GM21515 (cell line): ENCODE measurements around the gene SND1.

Source experiments
- ATAC-seq: cut with Tn5 transposase; IDR thresholded peaks from one replicate; pipeline ENCODE4 v1.9.1; 2021; ENCODE audit not compliant: unreplicated experiment

Gene SND1

GRCh38 chr7:127885843-127886242, 233.8 kb downstream of the SND1 start:
- ATAC-seq: no peak

GRCh38 chr7:127886248-127886647, 234.3 kb downstream of the SND1 start:
- ATAC-seq: no peak

GRCh38 chr7:127887096-127887495, 235.1 kb downstream of the SND1 start:
- ATAC-seq: no peak

- ATAC-seq: no peak
Observed at GRCh38 chr7:127887631-127888030, 235.6 kb downstream of the SND1 start.

DNA sequence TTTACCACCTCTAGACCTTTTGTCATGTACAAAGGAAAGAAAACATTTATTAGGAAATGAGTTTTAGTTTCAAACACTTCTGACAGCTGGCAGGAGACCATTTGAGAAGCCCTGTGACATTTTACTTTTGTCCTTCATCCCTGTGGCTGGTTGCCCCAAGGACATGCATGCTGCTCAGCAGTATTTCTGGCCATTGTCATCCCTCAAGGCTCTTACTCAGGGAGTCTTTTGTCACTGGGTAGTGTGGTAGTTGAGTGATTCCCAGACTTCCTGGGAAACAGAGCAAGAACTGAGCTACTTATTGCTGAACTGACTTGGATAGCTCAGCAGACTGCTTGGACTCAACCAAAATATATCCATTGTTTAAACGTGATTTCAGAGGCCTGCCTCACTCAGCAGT, 236.4 kb downstream of the SND1 start:
- ATAC-seq: no peak

DNA sequence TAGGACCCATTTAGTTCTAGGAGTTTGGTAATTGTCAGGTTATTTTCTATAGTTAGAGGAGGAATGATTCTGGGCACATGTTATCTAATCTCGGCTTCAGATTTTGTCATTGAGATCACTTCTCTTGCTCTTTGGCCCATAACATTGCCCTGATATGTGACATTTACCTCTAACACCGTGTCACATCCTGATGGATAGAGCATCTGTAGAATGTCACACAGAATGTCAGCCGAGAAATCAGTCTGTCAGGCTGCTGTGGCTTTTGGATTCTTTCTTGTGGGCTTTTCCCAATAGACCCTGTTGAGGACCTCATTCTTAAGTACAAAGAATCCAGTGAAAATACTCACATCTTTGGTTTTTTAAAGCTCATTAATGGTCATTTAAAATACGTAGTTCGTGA, 236.8 kb downstream of the SND1 start:
- ATAC-seq: no peak

GRCh38 chr7:127889677-127890076, 237.7 kb downstream of the SND1 start:
- no peak for ATAC-seq

- ATAC-seq: no peak
Observed at GRCh38 chr7:127890726-127891125, 238.7 kb downstream of the SND1 start.

GRCh38 chr7:127891144-127891543, 239.2 kb downstream of the SND1 start:
- no peak for ATAC-seq

GRCh38 chr7:127891854-127892438, 240.0 kb downstream of the SND1 start:
- ATAC-seq: no peak

- no peak for ATAC-seq
Observed at GRCh38 chr7:127892488-127893314, 240.7 kb downstream of the SND1 start.

DNA sequence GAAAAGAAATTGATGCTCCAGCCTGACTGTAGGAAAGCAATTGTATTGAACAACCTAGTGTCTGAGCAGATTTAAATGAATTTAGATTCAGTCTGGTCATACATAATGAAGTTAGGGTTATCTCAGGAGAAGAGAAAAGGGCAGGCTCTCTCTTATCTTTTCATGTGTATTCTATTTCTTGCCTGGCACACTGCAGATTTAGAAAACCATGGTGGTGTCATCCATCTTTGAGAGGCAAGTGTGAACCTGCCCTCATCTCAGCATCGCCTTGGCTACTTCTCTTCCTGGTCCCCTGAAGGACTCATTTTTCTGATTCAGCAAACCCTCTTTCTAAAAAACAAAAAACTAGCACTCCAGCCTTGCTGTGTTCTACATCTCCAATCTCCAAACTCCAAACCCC, 241.6 kb downstream of the SND1 start:
- ATAC-seq: no peak

DNA sequence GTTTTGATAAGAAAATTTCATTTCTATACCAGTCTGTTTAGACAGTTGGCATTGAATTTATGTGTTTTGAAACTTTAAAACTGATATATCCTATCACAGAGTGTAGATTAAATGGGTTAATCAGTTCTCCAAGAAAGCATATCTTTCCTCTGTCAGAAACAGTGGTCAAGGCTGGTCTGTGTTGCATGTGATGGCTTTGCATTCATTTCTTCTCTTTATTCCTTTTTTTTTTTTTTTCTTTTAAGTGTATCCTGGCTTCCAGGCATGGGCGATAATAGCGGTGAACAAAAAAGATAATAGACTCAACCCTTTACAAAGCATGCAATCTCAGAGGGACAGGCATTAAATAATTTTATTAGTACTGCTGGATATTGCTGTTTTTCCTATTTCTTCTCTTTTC, 242.6 kb downstream of the SND1 start:
- no peak for ATAC-seq

GRCh38 chr7:127895360-127895759, 243.4 kb downstream of the SND1 start:
- no peak for ATAC-seq

- no peak for ATAC-seq
Observed at GRCh38 chr7:127895814-127896280, 243.9 kb downstream of the SND1 start.

DNA sequence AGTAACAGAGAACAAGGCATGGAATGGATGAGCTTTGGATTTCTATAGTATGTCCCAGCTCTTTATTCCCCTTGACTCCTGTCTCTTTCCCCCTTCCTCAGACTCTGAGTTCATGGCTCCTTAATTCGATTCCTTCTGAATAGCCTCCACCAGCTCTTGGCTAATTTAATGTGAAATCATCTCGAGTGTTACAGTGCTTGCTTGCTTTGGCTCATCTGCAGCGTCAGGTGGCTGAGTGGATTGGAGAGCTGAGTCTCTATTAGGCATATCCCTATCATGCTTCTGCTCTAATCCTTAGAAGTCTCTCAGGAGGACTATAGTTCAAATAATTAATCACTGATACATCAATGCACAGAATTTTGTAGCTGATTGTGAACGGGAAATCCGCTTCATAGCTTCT, 244.7 kb downstream of the SND1 start:
- no peak for ATAC-seq

GRCh38 chr7:127897704-127898454, 245.9 kb downstream of the SND1 start:
- no peak for ATAC-seq

- no peak for ATAC-seq
Observed at GRCh38 chr7:127899411-127899810, 247.4 kb downstream of the SND1 start.

- ATAC-seq: no peak
Observed at GRCh38 chr7:127900141-127900540, 248.1 kb downstream of the SND1 start.

- ATAC-seq: peak; percentile 51
Observed at GRCh38 chr7:127900732-127901685, 249.0 kb downstream of the SND1 start.
